GDM1 (cell line): Measurements from ENCODE around the gene FBXW10B.
"Not testable (repeated sequence)": the region's sequence is repeated elsewhere in the genome, so short reads cannot be mapped to it uniquely, and the experiment has no call there.

Experiments used
- DNase-seq: peaks from one replicate; lab custom pipeline; 2025; lab: John Stamatoyannopoulos, UW

Gene FBXW10B

GRCh38 chr17:15619331-15620058, at the start of gene FBXW10B:
FBXW10B (minus strand) TSS chr17:15619704; CDS start chr17:15619512, 192 bp downstream.
- not testable (repeated sequence) for DNase-seq

- DNase-seq: no peak
These were observed 44.2 kb upstream of the FBXW10B start for GRCh38 chr17:15663691-15664090.

- no peak for DNase-seq
These were observed 43.7 kb upstream of the FBXW10B start for GRCh38 chr17:15663176-15663575.

- DNase-seq: no peak
These were observed 43.2 kb upstream of the FBXW10B start for GRCh38 chr17:15662681-15663080.

GRCh38 chr17:15660077-15660476, 40.6 kb upstream of the FBXW10B start:
- DNase-seq: no peak

- DNase-seq: no peak
These were observed 40.2 kb upstream of the FBXW10B start for GRCh38 chr17:15659663-15660062.

- DNase-seq: no peak
These were observed 39.7 kb upstream of the FBXW10B start for GRCh38 chr17:15659236-15659635.

GRCh38 chr17:15658296-15658695, 38.8 kb upstream of the FBXW10B start:
- no peak for DNase-seq

GRCh38 chr17:15657868-15658267, 38.4 kb upstream of the FBXW10B start:
- no peak for DNase-seq

- no peak for DNase-seq
These were observed 35.5 kb upstream of the FBXW10B start for GRCh38 chr17:15654886-15655561.

GRCh38 chr17:15654401-15654800, 34.9 kb upstream of the FBXW10B start:
- not testable (repeated sequence) for DNase-seq

GRCh38 chr17:15652960-15653359, 33.5 kb upstream of the FBXW10B start:
- DNase-seq: no peak

- peak; percentile 74 for DNase-seq
These were observed 32.1 kb upstream of the FBXW10B start for GRCh38 chr17:15651583-15652110.

GRCh38 chr17:15650741-15651582, 31.5 kb upstream of the FBXW10B start:
- DNase-seq: no peak

- no peak for DNase-seq
These were observed 30.4 kb upstream of the FBXW10B start for GRCh38 chr17:15649861-15650421.

- DNase-seq: no peak
These were observed 28.9 kb upstream of the FBXW10B start for GRCh38 chr17:15648386-15648785.

GRCh38 chr17:15645942-15646312, 26.4 kb upstream of the FBXW10B start:
- DNase-seq: not testable (repeated sequence)

GRCh38 chr17:15645099-15645941, 25.8 kb upstream of the FBXW10B start:
- not testable (repeated sequence) for DNase-seq

- not testable (repeated sequence) for DNase-seq
These were observed 23.2 kb upstream of the FBXW10B start for GRCh38 chr17:15642505-15643251.

- not testable (repeated sequence) for DNase-seq
These were observed 22.5 kb upstream of the FBXW10B start for GRCh38 chr17:15642014-15642413.
